Heart left ventricle (tissue), 16 donors: ENCODE data around the gene SIL1. TPM values are rescaled to one million over a fixed set of nuclear protein-coding genes. Genes with fewer than 3 reads are reported as not detected.
A peak's percentile ranks its signal among the peaks of the same experiment; 100 is the strongest.

Source experiments
- ATAC-seq, 4 donors: fragments of 200-7000 bp; cut with Tn5 transposase; one replicate each; pipeline ENCODE4 v1.9.1; 2020 to 2022; ENCODE audit warnings: moderate library complexity in 4 of 4, mild to moderate bottlenecking in 3 of 4, moderate number of reproducible peaks in 1 of 4
- DNase-seq, 5 donors: peaks; one replicate each; pipeline ENCODE4 v3.0.0-alpha.2; 2020
- H3K27ac ChIP-seq, 12 donors: fragments of 200-600 bp; sonication (generic) in 4 of 12; one replicate each; pipeline versions ENCODE4 v1.5.0 to v1.8.0; 2016 to 2022; ENCODE audit warnings: mild to moderate bottlenecking in 2 of 12
- H3K27me3 ChIP-seq, 9 donors: fragments of 200-600 bp; sonication (generic) in 2 of 9; one replicate each; pipeline versions ENCODE4 v1.5.1 to v1.8.0; 2016 to 2022; ENCODE audit warnings: mild to moderate bottlenecking in 3 of 9
- H3K36me3 ChIP-seq, 9 donors: fragments of 200-600 bp; sonication (generic) in 2 of 9; one replicate each; pipeline versions ENCODE4 v1.5.0 to v1.8.0; 2018 to 2022; ENCODE audit warnings: mild to moderate bottlenecking in 2 of 9
- H3K4me1 ChIP-seq, 12 donors: fragments of 200-600 bp; sonication (generic) in 4 of 12; one replicate each; pipeline versions ENCODE4 v1.5.0 to v1.8.0; 2016 to 2022; ENCODE audit warnings: mild to moderate bottlenecking in 3 of 12
- H3K4me3 ChIP-seq, 12 donors: fragments of 200-600 bp; sonication (generic) in 4 of 12; one replicate each; pipeline versions ENCODE4 v1.5.0 to v1.8.0; 2017 to 2022; ENCODE audit warnings: mild to moderate bottlenecking in 9 of 12, moderate library complexity in 4 of 12
- H3K9me3 ChIP-seq, 12 donors: fragments of 200-600 bp; sonication (generic) in 4 of 12; one replicate each; pipeline versions ENCODE4 v1.5.0 to v1.8.0; 2016 to 2022; ENCODE audit warnings: mild to moderate bottlenecking in 1 of 12
- POLR2A ChIP-seq, 2 donors: fragments of 450-650 bp; IDR thresholded peaks; one replicate each; pipeline ENCODE4 v1.6.1; 2017; ENCODE audit warnings: antibody characterized with exemption in 2 of 2, mild to moderate bottlenecking in 2 of 2, moderate library complexity in 2 of 2
- WGBS, 4 donors: extraction: QIAGEN DNeasy Blood & Tissue Kit in 2 of 4; methylation state at CpG; one replicate each; pipeline versions ENCODE4 v1.1.5 to v1.1.7; 2013 to 2018; 5-methylcytosine and 5-hydroxymethylcytosine counted together
- intact Hi-C, 10 donors: fragments of 100-400 bp; cut with DNase I; formaldehyde crosslinking; loops; one replicate each; pipeline versions ENCODE4 v1.11.1 to v1.14.2; 2022
- polyA plus RNA-seq, 2 donors: library from polyadenylated mRNA; stranded (reverse); fragments of 200-250 nt; gene quantifications; one replicate each; pipeline ENCODE4 v1.2.3, GENCODE V29; 2013
- total RNA-seq, 9 donors: library from RNA; depleted of rRNA in 2 of 9; stranded (reverse); fragments of >200 nt in 2 of 9; fragmentation: NEBNext Ultra II Directional in 3 of 9; extraction: Animal tissue kit (Norgen Biotek cat#: 25700) in 3 of 9; gene quantifications; one replicate each; pipeline versions ENCODE4 v1.1.0 to v1.2.4, GENCODE V29; 2016 to 2023
- TF ChIP-seq, protein P1 (sequence below), 12 donors: fragments of 200-600 bp; sonication (generic) in 4 of 12; IDR thresholded peaks; one replicate each; pipeline versions ENCODE4 v1.5.0 to v1.8.0; 2018 to 2022; ENCODE audit warnings: antibody characterized with exemption in 12 of 12, mild to moderate bottlenecking in 5 of 12
- donor health status: ischemic (EF 13 %, LVEDD 7.1; RV severe dilation, severe dysfunction).
- donor health status: healthy with polysubstance abuse.
- donor health status: DM: no; HTN: yes; CAD: no.
- donor health status: DM: no; HTN: no; CAD: no.
- donor health status: ischemic (EF 25% LVEDD 6.9; RV normal size, moderate dysfunction).
- donor health status: ischemic (EF 25% LVEDD 5.7; RV mildly dilated, moderate dysfunction).
- donor health status: healthy.
- donor health status: DM: yes; HTN: yes; CAD: no.
- donor health status: ischemic (EF 35%, LVEDD 5.7; RV mildly dilated, moderate dysfunction).
- donor health status: nonischemic (EF 11% LVEDD 7.7; RV severe dilation, severe dysfunction).
- donor health status: DM: yes; HTN: yes; CAD: no.
- donor health status: PGD.
- donor health status: ischemic (EF 29% LVEDD 5.4; RV normal size, mild dysfunction).
- donor health status: nonischemic (EF 23%, LVEDD 6.1; RV moderate dilation, normal function).

Gene SIL1
- total and polyA plus RNA-seq, 11 donors, result 33.8 to 341 (median 40.2) TPM

DNA sequence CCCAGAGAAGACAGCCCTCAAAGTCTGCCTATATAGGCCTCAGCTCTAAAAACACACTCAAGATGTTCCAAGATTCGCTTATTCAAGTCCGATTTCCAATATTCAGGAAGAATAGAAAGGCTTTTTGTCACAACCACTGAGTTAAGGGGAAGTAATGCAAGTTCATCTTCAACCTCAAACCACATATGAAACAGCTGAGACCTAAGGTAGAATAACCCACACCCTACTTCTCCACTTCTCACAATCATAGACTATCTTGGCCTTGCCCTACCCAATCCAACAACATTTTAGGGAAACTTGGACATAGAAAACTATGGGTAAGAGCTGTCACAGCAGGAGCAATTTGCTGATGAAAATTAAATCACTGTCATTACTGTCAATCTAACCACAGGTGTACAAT is 171.0 kb downstream of the SIL1 start:
- 94 to 98% (median 96%) methylated on average over 2 of the region's 2 CpGs for WGBS, 4 donors
- H3K27me3 ChIP-seq, result no peaks in the 10 kb centered on the region
- H3K9me3 ChIP-seq, result peaks cover 0 to 2% (median 0%) of the 10 kb centered on the region in 12 donors
- no peak overlapping the region for H3K4me3 ChIP-seq
- ATAC-seq, result no peak
- peak overlapping the region in 4 of 12 donors; percentile 6 to 51 (median 44) for H3K27ac ChIP-seq
- DNase-seq, result no peak
- peaks cover 0 to 6% (median 0%) of the 10 kb centered on the region in 9 donors for H3K36me3 ChIP-seq
- intact Hi-C loops, result no loop called here
- TF ChIP-seq, protein P1, sequence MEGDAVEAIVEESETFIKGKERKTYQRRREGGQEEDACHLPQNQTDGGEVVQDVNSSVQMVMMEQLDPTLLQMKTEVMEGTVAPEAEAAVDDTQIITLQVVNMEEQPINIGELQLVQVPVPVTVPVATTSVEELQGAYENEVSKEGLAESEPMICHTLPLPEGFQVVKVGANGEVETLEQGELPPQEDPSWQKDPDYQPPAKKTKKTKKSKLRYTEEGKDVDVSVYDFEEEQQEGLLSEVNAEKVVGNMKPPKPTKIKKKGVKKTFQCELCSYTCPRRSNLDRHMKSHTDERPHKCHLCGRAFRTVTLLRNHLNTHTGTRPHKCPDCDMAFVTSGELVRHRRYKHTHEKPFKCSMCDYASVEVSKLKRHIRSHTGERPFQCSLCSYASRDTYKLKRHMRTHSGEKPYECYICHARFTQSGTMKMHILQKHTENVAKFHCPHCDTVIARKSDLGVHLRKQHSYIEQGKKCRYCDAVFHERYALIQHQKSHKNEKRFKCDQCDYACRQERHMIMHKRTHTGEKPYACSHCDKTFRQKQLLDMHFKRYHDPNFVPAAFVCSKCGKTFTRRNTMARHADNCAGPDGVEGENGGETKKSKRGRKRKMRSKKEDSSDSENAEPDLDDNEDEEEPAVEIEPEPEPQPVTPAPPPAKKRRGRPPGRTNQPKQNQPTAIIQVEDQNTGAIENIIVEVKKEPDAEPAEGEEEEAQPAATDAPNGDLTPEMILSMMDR (IDR thresholded peaks at IDR 0.05), result no peak
- TF ChIP-seq POLR2A (IDR thresholded peaks at IDR 0.05), result no peak
- H3K4me1 ChIP-seq, result peaks cover 0 to 16% (median 6%) of the 10 kb centered on the region in 12 donors

DNA sequence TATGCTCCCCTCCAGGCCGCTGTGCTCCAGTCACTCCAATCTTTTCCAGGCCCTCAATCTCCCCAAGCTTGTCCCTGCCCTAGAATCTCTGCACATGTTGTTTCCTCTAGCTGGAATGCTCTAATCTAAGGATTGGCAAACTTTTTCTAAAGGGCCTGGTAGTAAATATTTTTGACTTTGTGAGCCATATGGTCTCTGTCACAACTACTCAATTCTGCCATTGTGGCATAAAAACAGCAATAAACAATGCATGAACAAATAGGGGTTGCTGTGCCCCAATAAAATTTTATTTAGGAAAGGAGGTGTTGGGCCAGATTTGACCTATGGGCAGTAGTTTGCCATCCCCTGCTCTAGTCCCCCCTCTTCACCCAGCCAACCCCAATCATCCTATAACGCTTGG is 172.5 kb downstream of the SIL1 start:
- Histone ChIP-seq H3K4me3 (no peak overlapping the region), H3K9me3 (no peaks in the 10 kb centered on the region), H3K36me3 (peaks cover 0 to 12% (median 5%) of the 10 kb centered on the region in 9 donors), H3K27me3 (no peaks in the 10 kb centered on the region), H3K27ac (no peak overlapping the region), H3K4me1 (peaks cover 0 to 16% (median 6%) of the 10 kb centered on the region in 12 donors)
- 50 to 98% (median 75%) methylated on average over 2 of the region's 2 CpGs for WGBS, 4 donors
- TF ChIP-seq, protein P1 (IDR thresholded peaks at IDR 0.05), result no peak
- TF ChIP-seq POLR2A (IDR thresholded peaks at IDR 0.05), result no peak
- no peak for ATAC-seq
- no peak for DNase-seq
- intact Hi-C loops, result no loop called here

DNA sequence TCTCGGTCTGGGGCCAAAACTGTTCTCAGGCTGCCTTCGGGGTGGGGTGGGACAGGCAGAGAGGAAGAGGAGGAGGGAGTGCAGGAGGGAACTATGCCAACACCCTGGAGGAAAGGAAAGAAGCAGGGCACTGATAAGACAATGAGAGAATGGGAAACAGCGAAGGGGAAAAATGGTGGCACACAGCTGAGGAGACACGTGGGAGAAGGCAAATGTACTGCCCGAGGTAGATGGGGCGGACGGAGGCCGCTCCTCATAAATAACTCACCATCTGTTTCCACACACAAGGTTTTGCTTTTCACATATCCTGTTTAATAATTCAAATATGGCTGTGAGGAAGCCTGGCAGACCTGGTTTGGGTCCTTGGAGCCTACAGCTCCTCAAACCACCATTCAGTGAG is 174.9 kb downstream of the SIL1 start:
- no peak for TF ChIP-seq POLR2A (IDR thresholded peaks at IDR 0.05)
- TF ChIP-seq, protein P1 (IDR thresholded peaks at IDR 0.05), result no peak
- Histone ChIP-seq H3K27me3 (no peaks in the 10 kb centered on the region), H3K27ac (no peak overlapping the region), H3K36me3 (peaks cover 0 to 32% (median 26%) of the 10 kb centered on the region in 9 donors), H3K4me3 (no peak overlapping the region), H3K9me3 (no peaks in the 10 kb centered on the region), H3K4me1 (peaks cover 0 to 16% (median 6%) of the 10 kb centered on the region in 12 donors)
- ATAC-seq (no peak), DNase-seq (no peak)
- WGBS, 4 donors, result 67 to 77% (median 74%) methylated on average over 8 of the region's 8 CpGs
- intact Hi-C loops, result loop anchor here in 1 of 10 donors (5.0 kb wide), 1 partner anchor 109 kb away; no protein-coding TSS in a partner anchor

DNA sequence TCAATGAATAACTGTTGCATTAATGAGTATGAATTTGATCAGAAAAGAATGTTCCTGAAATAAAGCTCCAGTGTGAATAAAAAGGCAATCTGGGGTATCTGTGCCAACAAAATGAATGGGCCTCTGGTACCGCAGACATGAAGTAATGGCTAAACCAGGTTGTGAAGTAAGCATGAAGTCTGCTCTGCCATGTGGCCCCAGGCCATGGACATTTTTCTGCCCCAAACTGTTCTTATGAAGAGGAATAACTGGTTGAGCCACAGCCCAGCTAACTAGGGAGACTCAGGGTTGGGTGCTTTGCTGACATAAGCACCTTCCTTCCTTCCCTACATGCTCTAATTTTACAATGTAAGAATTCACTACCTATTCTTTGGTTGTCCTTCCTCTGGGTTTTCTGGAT is 175.6 kb downstream of the SIL1 start:
- DNase-seq (no peak), ATAC-seq (no peak)
- H3K4me1 ChIP-seq, result peaks cover 0 to 10% (median under 1%) of the 10 kb centered on the region in 12 donors
- intact Hi-C loops, result loop anchor here in 1 of 10 donors (5.0 kb wide), 1 partner anchor 110 kb away; no protein-coding TSS in a partner anchor
- no peak overlapping the region for H3K4me3 ChIP-seq
- WGBS, 4 donors, result 76 to 97% (median 87%) methylated on average over 1 of the region's 1 CpG
- H3K27ac ChIP-seq, result no peak overlapping the region
- no peaks in the 10 kb centered on the region for H3K27me3 ChIP-seq
- H3K9me3 ChIP-seq, result no peaks in the 10 kb centered on the region
- peaks cover 0 to 38% (median 26%) of the 10 kb centered on the region in 9 donors for H3K36me3 ChIP-seq
- TF ChIP-seq, protein P1 (IDR thresholded peaks at IDR 0.05), result no peak
- no peak for TF ChIP-seq POLR2A (IDR thresholded peaks at IDR 0.05)
